ENCODE results near the gene TINCR.
"Not testable (repeated sequence)": the region's sequence is repeated elsewhere in the genome, so short reads cannot be mapped to it uniquely, and the experiment has no call there.

TINCR gene

GRCh38 chr19:5558101-5558621 is 9.6 kb downstream of the TINCR start:
- DNase-seq: no peak

GRCh38 chr19:5557691-5558090 is 10.1 kb downstream of the TINCR start:
- no peak for DNase-seq

GRCh38 chr19:5554828-5555227 is 12.9 kb downstream of the TINCR start:
- no peak for DNase-seq

- DNase-seq: no peak
Observed at GRCh38 chr19:5553892-5554291, 13.9 kb downstream of the TINCR start.

GRCh38 chr19:5547881-5548280 is 19.9 kb downstream of the TINCR start:
- no peak for DNase-seq

- no peak for DNase-seq
Observed at GRCh38 chr19:5545984-5546383, 21.8 kb downstream of the TINCR start.

GRCh38 chr19:5545051-5545450 is 22.7 kb downstream of the TINCR start:
- DNase-seq: no peak

- DNase-seq: no peak
Observed at GRCh38 chr19:5542665-5543064, 25.1 kb downstream of the TINCR start.

- no peak for DNase-seq
Observed at GRCh38 chr19:5541456-5541855, 26.3 kb downstream of the TINCR start.

GRCh38 chr19:5540208-5540607 is 27.5 kb downstream of the TINCR start:
- DNase-seq: no peak

- DNase-seq: no peak
Observed at GRCh38 chr19:5537870-5538269, 29.9 kb downstream of the TINCR start.

- not testable (repeated sequence) for DNase-seq
Observed at GRCh38 chr19:5536982-5537579, 30.7 kb downstream of the TINCR start.

GRCh38 chr19:5536337-5536894 is 31.3 kb downstream of the TINCR start:
- DNase-seq: peak; percentile 59

- no peak for DNase-seq
Observed at GRCh38 chr19:5534787-5535586, 32.8 kb downstream of the TINCR start.

- no peak for DNase-seq
Observed at GRCh38 chr19:5533257-5533656, 34.5 kb downstream of the TINCR start.

GRCh38 chr19:5530701-5531100 is 37.1 kb downstream of the TINCR start:
- DNase-seq: no peak

GRCh38 chr19:5526691-5527090 is 41.1 kb downstream of the TINCR start:
- no peak for DNase-seq

GRCh38 chr19:5524081-5524480 is 43.7 kb downstream of the TINCR start:
- no peak for DNase-seq

- DNase-seq: no peak
Observed at GRCh38 chr19:5522106-5522505, 45.6 kb downstream of the TINCR start.

GRCh38 chr19:5520501-5520900 is 47.3 kb downstream of the TINCR start:
- no peak for DNase-seq

- DNase-seq: no peak
Observed at GRCh38 chr19:5519076-5519475, 48.7 kb downstream of the TINCR start.

- DNase-seq: no peak
Observed at GRCh38 chr19:5515737-5516136, 52.0 kb downstream of the TINCR start.

- no peak for DNase-seq
Observed at GRCh38 chr19:5514001-5514400, 53.8 kb downstream of the TINCR start.

GRCh38 chr19:5512715-5513114 is 55.0 kb downstream of the TINCR start:
- DNase-seq: no peak
